ENCODE results near the gene SPDEF.

The SPDEF gene

DNA sequence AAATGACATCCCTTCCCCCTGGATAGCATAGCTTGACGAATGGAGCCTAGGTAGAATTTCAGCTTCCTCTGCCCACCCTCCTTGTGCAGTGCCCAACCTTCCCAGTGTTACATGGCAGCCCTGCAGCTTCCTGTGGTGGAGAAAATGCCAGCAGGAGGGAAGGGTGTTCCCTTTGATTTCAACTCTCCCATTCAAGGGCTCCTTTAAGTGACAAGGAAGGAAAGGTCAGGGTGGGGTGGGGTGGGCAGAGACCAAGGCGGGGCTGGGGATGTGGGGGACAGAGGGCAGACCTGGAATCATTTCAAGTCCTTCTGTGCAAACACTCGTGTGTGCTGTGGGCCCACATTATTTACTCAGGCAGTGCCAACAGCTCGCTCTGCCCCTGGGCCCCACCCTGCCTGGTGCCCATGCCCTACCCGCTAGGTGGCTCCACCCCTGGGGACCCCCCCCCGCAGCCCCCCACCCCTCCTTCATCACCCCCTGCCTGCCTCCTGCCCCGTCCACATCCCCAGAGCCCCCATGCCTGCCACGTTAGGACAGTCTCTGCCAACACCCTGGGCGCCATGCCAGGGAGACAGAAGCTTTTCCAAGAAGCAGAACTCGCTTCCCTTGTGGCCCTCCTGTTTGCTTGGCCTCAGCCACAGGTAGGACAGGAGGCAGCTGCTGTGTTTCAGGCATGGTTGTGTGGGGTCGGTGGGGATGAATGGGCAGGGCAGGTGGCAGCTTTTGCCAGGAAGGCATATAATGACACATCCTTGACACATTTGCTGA is 9.4 kb downstream of the SPDEF start:
- H3K4me1 Mint-ChIP-seq, result peaks cover 5% of the 10 kb centered on the region
- no peak overlapping the region for H3K27ac Mint-ChIP-seq
- H3K27me3 Mint-ChIP-seq, result peaks cover 5% of the 10 kb centered on the region
- DNase-seq (no peak), ATAC-seq (peak; percentile 34)
- no peak overlapping the region for H3K4me3 Mint-ChIP-seq
- no peaks in the 10 kb centered on the region for H3K9me3 Mint-ChIP-seq

DNA sequence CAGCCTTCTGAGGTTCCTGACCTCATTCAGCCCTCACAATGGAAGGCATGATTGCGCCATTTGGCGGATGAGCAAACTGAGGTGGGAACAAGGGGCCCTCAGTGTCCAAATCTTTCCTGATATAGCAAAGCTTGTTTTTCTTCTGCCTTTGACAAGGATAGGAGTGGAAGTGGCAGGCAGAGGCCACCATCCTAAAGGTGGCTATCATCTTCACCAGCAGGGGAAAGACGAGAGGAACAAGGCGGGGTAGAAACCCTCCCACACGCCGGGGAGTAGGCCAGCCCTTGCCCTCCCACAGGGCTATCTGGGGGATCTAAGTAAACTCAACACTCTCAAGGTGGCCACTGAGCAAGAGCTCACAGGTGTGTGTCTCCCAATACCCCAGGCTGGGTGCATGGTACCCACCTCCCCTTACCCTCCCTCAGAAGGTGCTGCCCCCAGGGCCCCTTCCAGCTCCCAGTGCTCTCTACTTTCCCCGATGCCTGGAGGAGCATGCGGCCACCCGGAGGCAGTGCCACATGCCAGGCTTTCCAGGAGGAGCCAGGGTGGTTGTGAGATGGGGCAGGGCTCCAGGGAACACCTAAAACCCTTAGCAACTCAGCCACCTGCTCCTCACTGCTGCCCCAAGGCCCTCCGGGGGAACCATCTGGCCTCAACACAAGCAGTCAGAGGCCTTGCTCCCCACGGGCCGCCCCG is 11.2 kb downstream of the SPDEF start:
- H3K4me1 Mint-ChIP-seq, result no peaks in the 10 kb centered on the region
- no peak overlapping the region for H3K4me3 Mint-ChIP-seq

DNA sequence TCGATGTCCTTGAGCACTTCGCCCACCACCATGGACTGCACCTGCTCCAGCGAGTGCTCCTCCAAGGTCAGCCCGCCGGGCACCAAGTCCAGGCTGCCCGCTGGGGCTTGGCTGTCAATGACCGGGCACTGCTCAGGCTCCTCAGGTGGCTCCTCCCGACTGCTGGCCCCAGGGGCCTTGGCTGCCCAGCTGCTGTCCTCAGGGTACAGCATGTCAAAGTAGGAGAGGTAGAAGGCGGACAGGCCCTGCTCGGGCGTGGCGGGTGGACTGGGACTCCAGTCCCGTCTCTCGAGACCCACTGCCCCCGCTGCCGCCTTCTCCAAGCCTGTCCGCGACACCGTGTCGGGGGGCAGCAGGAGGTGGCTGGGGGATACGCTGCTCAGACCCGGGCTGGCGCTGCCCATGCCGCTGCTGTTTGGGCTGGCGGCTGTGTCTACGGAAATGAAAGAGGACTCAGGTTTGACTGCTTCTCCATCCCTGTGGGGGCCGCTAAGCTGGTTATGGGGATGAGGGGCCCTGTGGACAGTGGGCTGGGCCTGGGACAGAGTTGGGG is 12.0 kb downstream of the SPDEF start:
- Mint-ChIP-seq H3K4me1 (no peaks in the 10 kb centered on the region), H3K9me3 (no peaks in the 10 kb centered on the region), H3K4me3 (no peak overlapping the region), H3K27me3 (peaks cover 5% of the 10 kb centered on the region), H3K27ac (no peak overlapping the region)
- DNase-seq, result no peak
- ATAC-seq, result no peak

More for the DNA sequence above, 11.2 kb downstream of the SPDEF start:
- Mint-ChIP-seq H3K9me3 (no peaks in the 10 kb centered on the region), H3K27me3 (peaks cover 5% of the 10 kb centered on the region), H3K27ac (no peak overlapping the region)
- peak; percentile 13 for ATAC-seq
- no peak for DNase-seq

DNA sequence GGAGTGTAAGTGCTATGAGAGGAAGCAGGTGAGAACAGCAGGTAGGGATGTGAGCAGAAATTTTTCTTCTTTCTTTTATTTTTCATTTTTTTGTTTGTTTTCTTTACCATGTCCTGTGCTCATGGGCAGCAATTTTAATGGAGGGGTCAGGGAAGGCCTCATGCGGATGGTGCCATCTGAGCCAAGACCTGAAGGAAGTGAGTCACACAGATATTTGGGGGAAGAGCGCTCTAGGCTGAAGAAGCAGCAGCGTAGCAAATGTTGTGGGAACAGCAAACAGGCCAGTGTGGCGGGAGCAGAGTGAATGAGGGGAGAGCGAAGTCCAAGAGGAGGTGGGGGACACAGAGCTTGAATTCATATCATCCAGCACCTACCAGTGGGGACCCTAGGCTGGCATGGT is 12.7 kb downstream of the SPDEF start:
- peak overlapping the region in 1 of 2 donors; percentile 37 for H3K27ac Mint-ChIP-seq
- no peaks in the 10 kb centered on the region for H3K9me3 Mint-ChIP-seq
- H3K27me3 Mint-ChIP-seq, result no peaks in the 10 kb centered on the region
- ATAC-seq (no peak), DNase-seq (no peak)
- H3K4me1 Mint-ChIP-seq, result no peaks in the 10 kb centered on the region
- no peak overlapping the region for H3K4me3 Mint-ChIP-seq

DNA sequence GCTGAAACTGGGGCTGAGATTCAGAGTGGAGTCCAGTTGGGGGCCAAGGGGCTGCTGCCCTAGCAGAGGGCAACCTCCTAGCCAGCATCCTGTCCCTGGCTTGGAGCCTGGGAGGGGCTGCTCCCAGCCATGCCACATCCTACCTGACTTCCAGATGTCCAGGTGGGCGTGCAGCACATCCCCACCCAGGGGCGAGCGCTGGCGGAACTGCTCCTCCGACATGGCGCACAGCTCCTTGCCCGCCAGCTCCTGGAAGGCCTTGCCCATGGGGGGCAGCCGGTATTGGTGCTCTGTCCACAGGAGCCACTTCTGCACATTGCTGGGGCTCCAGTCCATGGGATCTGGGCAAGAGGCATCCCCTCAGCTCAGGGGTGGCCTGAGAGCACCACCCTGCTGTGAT is 15.3 kb downstream of the SPDEF start:
- H3K27ac Mint-ChIP-seq, result no peak overlapping the region

DNA sequence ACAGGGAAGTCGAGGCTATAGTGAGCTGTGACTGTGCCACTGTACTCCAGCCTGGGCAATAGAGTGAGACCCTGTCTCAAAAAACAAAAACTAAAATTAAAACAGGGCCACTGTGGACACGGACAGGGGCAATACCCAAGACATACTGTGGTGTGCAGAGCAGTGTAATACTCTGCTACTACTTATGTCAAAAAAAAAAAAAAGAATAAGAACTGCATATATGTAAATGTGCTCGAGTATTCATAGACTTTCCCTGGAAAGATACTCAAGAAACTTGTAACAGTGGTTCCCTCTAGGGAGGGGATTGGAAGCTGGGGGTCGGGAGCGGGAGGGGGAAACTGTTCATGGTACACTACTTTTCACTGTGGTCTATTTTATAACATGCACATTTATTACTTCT is 15.9 kb downstream of the SPDEF start:
- no peak for ATAC-seq
- Mint-ChIP-seq H3K27me3 (no peaks in the 10 kb centered on the region), H3K27ac (peak overlapping the region in 1 of 2 donors; percentile 80), H3K4me1 (no peaks in the 10 kb centered on the region), H3K4me3 (no peak overlapping the region), H3K9me3 (no peaks in the 10 kb centered on the region)
- DNase-seq, result no peak

More for the DNA sequence above, 15.3 kb downstream of the SPDEF start:
- H3K4me3 Mint-ChIP-seq, result no peak overlapping the region
- ATAC-seq, result no peak
- H3K9me3 Mint-ChIP-seq, result no peaks in the 10 kb centered on the region
- H3K4me1 Mint-ChIP-seq, result no peaks in the 10 kb centered on the region
- H3K27me3 Mint-ChIP-seq, result no peaks in the 10 kb centered on the region
- no peak for DNase-seq

DNA sequence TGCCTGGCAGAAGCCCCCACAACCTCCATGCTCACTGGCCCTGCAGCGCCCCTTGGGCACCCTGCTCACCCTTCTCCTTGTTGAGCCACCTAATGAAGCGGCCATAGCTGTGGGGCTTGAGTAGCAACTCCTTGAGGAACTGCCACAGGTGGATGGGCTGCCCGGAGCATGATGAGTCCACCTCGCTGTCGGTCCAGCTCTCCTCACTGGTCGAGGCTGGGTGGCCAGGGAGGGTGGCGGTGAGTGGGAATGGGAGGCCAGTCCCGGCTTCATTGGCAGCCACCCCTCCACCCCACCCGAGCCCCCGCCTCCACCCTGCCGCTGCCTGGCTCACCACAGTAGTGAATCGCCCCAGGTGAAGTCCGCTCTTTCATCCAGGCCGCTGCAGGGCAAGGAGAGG is 16.9 kb downstream of the SPDEF start:
- DNase-seq (no peak), ATAC-seq (no peak)
- no peaks in the 10 kb centered on the region for H3K27me3 Mint-ChIP-seq
- H3K4me1 Mint-ChIP-seq, result no peaks in the 10 kb centered on the region
- H3K9me3 Mint-ChIP-seq, result no peaks in the 10 kb centered on the region
- H3K4me3 Mint-ChIP-seq, result no peak overlapping the region
- no peak overlapping the region for H3K27ac Mint-ChIP-seq

DNA sequence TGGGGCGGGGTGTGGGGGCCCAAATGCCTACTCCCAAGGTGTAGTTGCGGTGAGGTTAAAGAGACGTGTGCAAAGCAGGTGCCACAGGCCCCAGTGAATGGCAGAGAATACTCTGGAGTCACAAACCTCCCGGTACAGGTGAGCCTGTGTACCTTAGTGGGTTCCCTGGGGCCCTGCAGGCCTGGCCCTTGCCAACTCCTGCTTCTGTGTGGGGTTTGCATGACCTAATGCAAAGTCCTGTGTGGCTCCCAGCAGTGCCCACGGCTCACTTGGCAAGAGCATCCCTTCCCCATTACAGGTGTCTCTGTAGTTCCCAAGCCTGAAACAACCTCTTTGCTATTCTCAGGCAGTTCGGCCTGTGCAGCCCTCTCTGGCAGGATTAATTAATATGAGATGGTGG is 17.5 kb downstream of the SPDEF start:
- Mint-ChIP-seq H3K9me3 (no peaks in the 10 kb centered on the region), H3K27me3 (no peaks in the 10 kb centered on the region), H3K4me1 (no peaks in the 10 kb centered on the region), H3K4me3 (no peak overlapping the region), H3K27ac (no peak overlapping the region)
- ATAC-seq (no peak), DNase-seq (no peak)

DNA sequence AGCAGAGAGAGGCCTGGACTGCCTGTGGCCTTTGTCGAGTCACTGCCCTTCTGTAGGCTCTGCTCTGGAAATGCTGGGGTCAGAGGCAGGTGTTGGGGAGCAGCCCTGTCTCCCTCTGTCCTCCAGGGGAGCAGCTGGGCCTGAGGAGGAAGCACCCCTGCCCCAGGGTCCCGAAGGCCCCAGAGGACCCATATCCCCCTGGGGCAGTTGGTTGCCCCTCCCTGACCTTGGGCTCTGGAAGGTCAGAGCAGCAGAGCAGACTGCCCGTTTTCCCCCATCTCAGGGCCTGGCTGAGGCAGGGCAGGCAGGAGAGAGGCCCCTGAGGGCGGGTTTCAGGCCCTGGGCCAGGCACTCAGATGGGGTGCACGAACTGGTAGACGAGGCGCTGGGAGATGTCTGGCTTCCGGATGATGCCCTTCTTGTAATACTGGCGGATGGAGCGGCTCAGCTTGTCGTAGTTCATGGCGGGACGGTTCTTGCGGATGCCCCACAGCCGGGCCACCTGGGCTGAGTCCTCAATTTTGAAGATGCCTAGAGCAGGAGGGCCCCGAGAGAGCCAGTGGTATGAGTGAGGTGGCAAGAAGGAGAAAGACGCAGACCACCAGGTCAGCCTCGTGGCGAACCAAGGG is 18.1 kb downstream of the SPDEF start:
- no peaks in the 10 kb centered on the region for H3K4me1 Mint-ChIP-seq
- no peak overlapping the region for H3K4me3 Mint-ChIP-seq
- DNase-seq (no peak), ATAC-seq (no peak)
- H3K27ac Mint-ChIP-seq, result no peak overlapping the region
- H3K9me3 Mint-ChIP-seq, result no peaks in the 10 kb centered on the region
- no peaks in the 10 kb centered on the region for H3K27me3 Mint-ChIP-seq

DNA sequence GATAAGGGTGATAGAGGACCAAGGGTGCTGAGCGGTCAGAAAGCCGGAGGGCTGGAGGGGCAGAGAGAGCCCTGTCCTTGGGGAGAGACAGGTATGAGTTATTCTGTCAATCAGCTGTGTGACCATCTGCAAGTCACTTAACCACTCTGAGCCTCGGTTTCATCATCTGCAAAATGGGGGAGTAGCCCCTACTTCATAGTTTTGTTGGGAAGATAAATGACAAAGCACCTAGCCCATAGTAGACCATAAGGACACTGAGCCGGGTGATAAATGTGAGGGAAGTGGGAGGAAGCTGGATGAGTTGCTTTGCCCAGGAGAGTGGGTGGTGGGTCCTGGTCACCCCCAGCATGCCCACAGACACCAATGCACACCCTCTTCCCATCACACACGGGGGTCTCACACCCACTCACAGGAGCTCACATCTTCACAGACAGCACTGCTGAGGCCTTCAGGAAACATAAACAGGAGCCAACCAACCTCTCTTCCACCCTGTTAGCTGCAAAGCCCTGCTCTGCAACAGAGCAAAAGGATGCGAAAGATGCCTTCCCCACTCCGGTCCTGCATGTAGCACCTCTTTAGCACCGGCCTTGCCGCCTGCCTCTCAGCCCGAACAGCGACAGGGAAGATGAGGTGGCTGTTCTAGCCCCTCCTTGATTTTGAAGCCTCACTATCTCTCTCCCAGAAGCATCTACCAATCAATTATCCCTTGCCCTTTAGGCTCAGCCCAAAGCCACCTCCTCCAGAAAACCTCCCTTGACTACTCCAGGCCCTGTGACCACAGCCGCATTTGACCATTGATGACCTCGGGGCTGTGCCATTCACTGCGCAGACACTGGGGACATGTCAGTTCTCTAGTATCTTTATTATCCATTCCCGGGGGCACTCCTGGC is 18.9 kb downstream of the SPDEF start:
- ATAC-seq, result no peak
- no peaks in the 10 kb centered on the region for H3K9me3 Mint-ChIP-seq
- H3K4me3 Mint-ChIP-seq, result no peak overlapping the region
- no peaks in the 10 kb centered on the region for H3K4me1 Mint-ChIP-seq
- H3K27ac Mint-ChIP-seq, result no peak overlapping the region
- DNase-seq, result no peak
- H3K27me3 Mint-ChIP-seq, result no peaks in the 10 kb centered on the region

DNA sequence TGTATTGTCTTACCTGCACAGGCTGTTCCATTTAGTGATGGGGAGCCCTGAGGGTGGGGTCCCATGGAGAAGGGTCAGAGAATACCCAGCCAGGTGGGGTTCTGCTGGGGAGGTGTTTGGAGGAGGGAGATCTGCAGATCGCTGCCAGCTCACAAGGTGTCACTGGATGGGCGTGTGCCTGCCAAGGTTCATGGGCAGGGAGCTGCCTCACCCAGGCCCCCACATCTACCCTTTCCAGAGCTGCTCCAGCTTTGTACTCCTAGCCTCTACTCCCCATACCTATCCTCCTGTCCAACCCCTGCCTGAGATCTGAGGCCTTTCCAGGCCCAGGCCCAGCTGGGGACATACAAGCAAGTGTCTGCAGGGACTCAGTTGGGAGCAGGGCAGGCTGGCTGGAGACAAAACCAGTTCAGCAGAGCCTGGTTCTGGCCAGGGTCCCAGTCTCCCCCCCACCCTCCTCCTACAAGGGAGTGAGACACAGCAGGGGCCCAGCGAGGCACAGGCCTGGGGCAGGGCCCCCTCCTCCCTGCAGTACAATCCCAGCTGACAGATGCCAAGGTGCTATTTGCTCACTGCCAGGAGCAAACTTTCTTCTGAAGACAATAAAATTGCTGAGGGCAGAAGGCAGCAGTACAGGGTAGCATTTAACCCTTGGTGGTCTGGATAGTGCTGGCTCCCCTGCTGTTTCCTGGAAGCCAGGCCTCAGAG is 19.7 kb downstream of the SPDEF start:
- no peak overlapping the region for H3K4me3 Mint-ChIP-seq
- DNase-seq (no peak), ATAC-seq (no peak)
- no peaks in the 10 kb centered on the region for H3K4me1 Mint-ChIP-seq
- no peaks in the 10 kb centered on the region for H3K27me3 Mint-ChIP-seq
- H3K9me3 Mint-ChIP-seq, result no peaks in the 10 kb centered on the region
- H3K27ac Mint-ChIP-seq, result no peak overlapping the region

DNA sequence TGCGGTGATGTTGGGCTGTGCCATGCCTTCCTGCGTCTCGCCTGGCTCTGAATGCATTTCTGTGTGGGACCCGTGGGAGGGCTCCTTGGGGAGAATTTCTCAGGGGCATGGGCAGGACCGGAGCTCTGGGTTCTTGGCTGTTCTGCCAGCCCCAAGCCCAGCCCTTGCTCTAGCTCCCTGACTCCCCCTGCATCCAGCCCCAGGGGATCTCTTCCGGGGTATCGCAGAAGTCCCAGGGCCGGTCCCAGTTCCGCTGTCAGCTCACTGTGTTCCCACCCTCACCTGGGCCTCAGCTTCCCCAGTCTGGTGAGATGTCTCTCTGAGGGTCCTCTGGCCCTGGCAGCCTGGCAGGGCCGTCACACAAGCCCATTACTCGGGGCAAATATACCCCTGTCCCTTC is 20.5 kb downstream of the SPDEF start:
- H3K4me3 Mint-ChIP-seq, result no peak overlapping the region
- no peaks in the 10 kb centered on the region for H3K27me3 Mint-ChIP-seq
- no peaks in the 10 kb centered on the region for H3K4me1 Mint-ChIP-seq
- ATAC-seq (no peak), DNase-seq (no peak)
- peak overlapping the region in 1 of 2 donors; percentile 48 for H3K27ac Mint-ChIP-seq
- no peaks in the 10 kb centered on the region for H3K9me3 Mint-ChIP-seq

DNA sequence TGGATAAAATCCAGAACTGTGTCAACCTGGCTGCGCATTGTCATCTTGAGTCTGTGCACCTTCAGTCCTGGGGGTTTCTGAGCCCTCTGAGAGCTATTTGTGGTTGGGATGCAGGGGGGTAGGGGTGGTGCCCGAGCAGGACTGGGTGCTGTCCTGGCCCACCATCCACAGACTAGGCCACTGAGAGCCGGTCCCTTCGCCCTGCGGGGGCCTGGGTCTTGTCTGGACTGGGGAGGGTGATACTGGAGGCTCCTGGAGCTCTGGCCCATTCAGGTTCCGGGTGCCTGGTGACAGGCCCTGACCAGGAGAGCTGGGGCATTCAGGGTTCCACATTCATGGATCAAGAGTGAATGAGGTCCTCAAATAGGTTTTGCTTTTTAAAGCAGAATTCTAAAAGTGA is 20.9 kb downstream of the SPDEF start:
- ATAC-seq (no peak), DNase-seq (no peak)
- Mint-ChIP-seq H3K4me3 (no peak overlapping the region), H3K4me1 (no peaks in the 10 kb centered on the region), H3K27ac (no peak overlapping the region), H3K27me3 (no peaks in the 10 kb centered on the region), H3K9me3 (no peaks in the 10 kb centered on the region)

DNA sequence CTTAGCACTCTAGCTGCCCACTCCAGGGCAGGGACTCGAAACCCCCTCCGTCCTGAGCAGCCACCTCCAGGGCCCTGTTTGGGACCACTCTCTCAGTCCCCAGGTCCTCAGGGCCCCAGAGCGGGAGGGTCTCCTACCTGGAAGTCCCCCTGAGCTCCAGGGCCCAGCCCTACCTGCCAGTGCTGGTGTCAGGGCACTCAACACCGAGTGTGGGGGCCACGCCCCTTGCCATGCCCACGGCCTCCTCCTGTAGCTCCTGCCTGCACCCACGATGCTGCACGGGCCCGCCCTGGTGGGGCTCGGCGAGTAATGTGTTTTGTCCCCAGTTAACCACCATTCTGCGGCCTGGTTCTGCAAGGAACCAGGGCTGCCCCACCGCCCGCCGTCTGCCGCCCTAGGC is 21.5 kb downstream of the SPDEF start:
- DNase-seq, result no peak
- H3K27ac Mint-ChIP-seq, result no peak overlapping the region
- H3K27me3 Mint-ChIP-seq, result no peaks in the 10 kb centered on the region
- no peak overlapping the region for H3K4me3 Mint-ChIP-seq
- no peaks in the 10 kb centered on the region for H3K9me3 Mint-ChIP-seq
- no peaks in the 10 kb centered on the region for H3K4me1 Mint-ChIP-seq
- no peak for ATAC-seq

DNA sequence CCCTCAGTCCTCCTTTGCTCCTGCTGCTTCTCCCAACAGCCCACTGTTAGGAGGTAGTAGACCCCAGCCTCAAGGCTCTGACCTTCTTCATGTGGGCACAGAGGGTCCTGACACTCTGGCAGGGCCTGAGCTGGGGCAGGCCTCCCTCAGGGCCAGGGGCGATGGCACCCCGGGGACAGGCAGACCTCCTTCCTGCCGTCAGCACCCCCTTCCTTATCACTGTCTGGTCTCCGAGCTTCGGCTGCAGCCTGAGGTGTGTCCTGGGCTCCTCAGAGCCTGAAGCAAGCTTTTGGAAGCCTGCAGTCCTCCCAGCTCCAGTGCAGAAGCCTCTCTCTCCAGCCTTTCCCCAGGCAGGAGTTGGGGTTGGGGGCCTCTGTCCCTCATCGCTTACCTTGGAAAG is 22.0 kb downstream of the SPDEF start:
- no peak overlapping the region for H3K4me3 Mint-ChIP-seq
- H3K27ac Mint-ChIP-seq, result no peak overlapping the region
- no peaks in the 10 kb centered on the region for H3K9me3 Mint-ChIP-seq
- DNase-seq, result no peak
- H3K4me1 Mint-ChIP-seq, result no peaks in the 10 kb centered on the region
- no peak for ATAC-seq
- H3K27me3 Mint-ChIP-seq, result no peaks in the 10 kb centered on the region
